PC-9 (cell line): ENCODE data around the gene SFTPD. TPM values are rescaled to one million over a fixed set of nuclear protein-coding genes. Genes with fewer than 3 reads are reported as not detected.

Experiments used
- BruUV-seq: library from RNA; stranded (reverse); fragments of 400-500 nt; replicated peaks from 2 replicates; lab custom pipeline; 2021; lab: Mats Ljungman, UMichigan
- CTCF ChIA-PET: fragments of 300-600 bp; sonication (Branson Sonifier 250); formaldehyde crosslinking; loops from one replicate; lab custom pipeline; 2022; ENCODE audit warnings: antibody characterized with exemption; lab: Charles Lee
- POLR2A ChIA-PET: fragments of 300-600 bp; sonication (Branson Sonifier 250); formaldehyde crosslinking; loops from one replicate; lab custom pipeline; 2022; ENCODE audit warnings: antibody characterized with exemption; ENCODE audit not compliant: unreplicated experiment; lab: Charles Lee
- DNase-seq, 2 experiments: peaks; one replicate each; pipeline versions ENCODE4 v3.0.0 to v3.0.0-alpha.2; 2015 to 2022; ENCODE audit warnings: mixed read lengths in 1 of 2
- H2AFZ ChIP-seq: fragments of 200-600 bp; sonication (generic); 2 replicates; pipeline ENCODE4 v1.8.1; 2017; ENCODE audit warnings: antibody characterized with exemption
- H3F3A ChIP-seq: fragments of 200-600 bp; sonication (generic); 2 replicates; pipeline ENCODE4 v1.8.1; 2017; ENCODE audit warnings: antibody characterized with exemption, mild to moderate bottlenecking, low read depth; ENCODE audit not compliant: insufficient read depth
- H3K27ac ChIP-seq: fragments of 200-600 bp; sonication (generic); 2 replicates; pipeline ENCODE4 v1.6.1; 2016; ENCODE audit warnings: mixed run types
- H3K27me3 ChIP-seq: fragments of 200-600 bp; sonication (generic); 2 replicates; pipeline ENCODE4 v1.6.1; 2016; ENCODE audit warnings: low read depth, mixed run types; ENCODE audit not compliant: insufficient read depth
- H3K36me3 ChIP-seq: fragments of 200-600 bp; sonication (generic); 2 replicates; pipeline ENCODE4 v1.6.1; 2016; ENCODE audit warnings: low read depth, mixed run types
- H3K4me1 ChIP-seq: fragments of 200-600 bp; sonication (generic); replicated peaks from 2 replicates; pipeline ENCODE4 v1.6.1; 2016; ENCODE audit warnings: mixed run types; ENCODE audit not compliant: insufficient read depth
- H3K4me2 ChIP-seq: fragments of 200-600 bp; sonication (generic); 2 replicates; pipeline ENCODE4 v1.6.1; 2017; ENCODE audit warnings: mixed run types
- H3K4me3 ChIP-seq: fragments of 200-600 bp; sonication (generic); 2 replicates; pipeline ENCODE4 v1.6.1; 2016; ENCODE audit warnings: mixed run types
- H3K79me2 ChIP-seq: fragments of 200-600 bp; sonication (generic); 2 replicates; pipeline ENCODE4 v1.6.1; 2017; ENCODE audit warnings: low read depth, mixed run types
- H3K9me2 ChIP-seq: fragments of 200-600 bp; sonication (generic); 2 replicates; pipeline ENCODE4 v1.8.1; 2017; ENCODE audit warnings: mild to moderate bottlenecking; ENCODE audit not compliant: insufficient read depth
- H3K9me3 ChIP-seq: fragments of 200-600 bp; sonication (generic); 2 replicates; pipeline ENCODE4 v1.8.1; 2016; ENCODE audit warnings: low read depth; ENCODE audit not compliant: insufficient read depth
- H4K20me1 ChIP-seq: fragments of 200-600 bp; sonication (generic); 2 replicates; pipeline ENCODE4 v1.8.1; 2017; ENCODE audit not compliant: insufficient read depth
- CTCF ChIP-seq: fragments of 200-600 bp; sonication (generic); conservative IDR thresholded peaks from 2 replicates; pipeline ENCODE4 v1.6.1; 2017; ENCODE audit warnings: mixed run types, antibody characterized with exemption, mild to moderate bottlenecking, moderate library complexity
- EZH2 ChIP-seq: fragments of 200-600 bp; sonication (generic); IDR thresholded peaks from 2 replicates; pipeline ENCODE4 v1.8.0; 2017; ENCODE audit warnings: antibody characterized with exemption, low read depth
- intact Hi-C: fragments of 100-400 bp; cut with micrococcal nuclease; formaldehyde crosslinking; loops from one replicate; pipeline ENCODE4 v1.10.0; 2022; ENCODE audit not compliant: unreplicated experiment
- total RNA-seq: library from RNA; stranded (reverse); gene quantifications from 2 replicates; pipeline ENCODE4 v1.2.3, GENCODE V29; 2021

Gene SFTPD
- total RNA-seq, 1 experiment from 2014 or later, result not detected

- BruUV-seq, result no TSS peak
- no peak overlapping the region for H3K4me3 ChIP-seq
- no peak overlapping the region for H3K4me2 ChIP-seq
- H4K20me1 ChIP-seq, result no peaks in the 10 kb centered on the region
- H3K36me3 ChIP-seq, result no peaks in the 10 kb centered on the region
- ChIA-PET CTCF (no interaction called here), POLR2A (no interaction called here)
- H3F3A ChIP-seq, result no peaks in the 10 kb centered on the region
- intact Hi-C loops, result no loop called here
- no peaks in the 10 kb centered on the region for H3K9me2 ChIP-seq
- no peaks in the 10 kb centered on the region for H3K9me3 ChIP-seq
- no peak for DNase-seq
- H3K4me1 ChIP-seq, result no peaks in the 10 kb centered on the region
- H2AFZ ChIP-seq, result no peak overlapping the region
- H3K27me3 ChIP-seq, result peaks cover 53% of the 10 kb centered on the region; the same call in 1 of the 2 replicates
- no peak for TF ChIP-seq EZH2
- no peak for TF ChIP-seq CTCF
- H3K27ac ChIP-seq, result no peak overlapping the region
- H3K79me2 ChIP-seq, result no peaks in the 10 kb centered on the region
Measured at GRCh38 chr10:79939969-79940368, 8.9 kb downstream of the SFTPD start.

- H3K27me3 ChIP-seq, result peaks cover 42% of the 10 kb centered on the region; the same call in 1 of the 2 replicates
- intact Hi-C loops, result no loop called here
- H3K4me3 ChIP-seq, result no peak overlapping the region
- H3K4me2 ChIP-seq, result no peak overlapping the region
- TF ChIP-seq CTCF, result no peak
- no peak for TF ChIP-seq EZH2
- ChIA-PET POLR2A (no interaction called here), CTCF (no interaction called here)
- no peaks in the 10 kb centered on the region for H3K4me1 ChIP-seq
- H3K36me3 ChIP-seq, result no peaks in the 10 kb centered on the region
- no peaks in the 10 kb centered on the region for H3F3A ChIP-seq
- H2AFZ ChIP-seq, result no peak overlapping the region
- no peaks in the 10 kb centered on the region for H3K79me2 ChIP-seq
- no peak overlapping the region for H3K27ac ChIP-seq
- no peaks in the 10 kb centered on the region for H3K9me3 ChIP-seq
- H3K9me2 ChIP-seq, result no peaks in the 10 kb centered on the region
- no peak for DNase-seq
- no peaks in the 10 kb centered on the region for H4K20me1 ChIP-seq
- BruUV-seq, result no TSS peak
Measured at GRCh38 chr10:79938728-79939406, 10.0 kb downstream of the SFTPD start.

- no peaks in the 10 kb centered on the region for H3F3A ChIP-seq
- H3K9me2 ChIP-seq, result no peaks in the 10 kb centered on the region
- H3K27ac ChIP-seq, result no peak overlapping the region
- H3K27me3 ChIP-seq, result peaks cover 40% of the 10 kb centered on the region; the same call in 1 of the 2 replicates
- no TSS peak for BruUV-seq
- intact Hi-C loops, result no loop called here
- H2AFZ ChIP-seq, result no peak overlapping the region
- TF ChIP-seq CTCF (no peak), EZH2 (no peak)
- H3K4me2 ChIP-seq, result no peak overlapping the region
- no peaks in the 10 kb centered on the region for H4K20me1 ChIP-seq
- H3K79me2 ChIP-seq, result no peaks in the 10 kb centered on the region
- no peak overlapping the region for H3K4me3 ChIP-seq
- DNase-seq, result no peak
- H3K36me3 ChIP-seq, result no peaks in the 10 kb centered on the region
- CTCF ChIA-PET, result no interaction called here
- H3K9me3 ChIP-seq, result no peaks in the 10 kb centered on the region
- POLR2A ChIA-PET, result no interaction called here
- H3K4me1 ChIP-seq, result no peaks in the 10 kb centered on the region
Measured at GRCh38 chr10:79937701-79938151, 11.2 kb downstream of the SFTPD start.
